ELF-1 (cell line): ENCODE results near the gene SPTAN1.

ENCODE experiments used
- DNase-seq: peaks from one replicate; pipeline ENCODE4 v3.0.0-alpha.2; 2016; ENCODE audit warnings: low read depth, low spot score

The SPTAN1 gene

DNA sequence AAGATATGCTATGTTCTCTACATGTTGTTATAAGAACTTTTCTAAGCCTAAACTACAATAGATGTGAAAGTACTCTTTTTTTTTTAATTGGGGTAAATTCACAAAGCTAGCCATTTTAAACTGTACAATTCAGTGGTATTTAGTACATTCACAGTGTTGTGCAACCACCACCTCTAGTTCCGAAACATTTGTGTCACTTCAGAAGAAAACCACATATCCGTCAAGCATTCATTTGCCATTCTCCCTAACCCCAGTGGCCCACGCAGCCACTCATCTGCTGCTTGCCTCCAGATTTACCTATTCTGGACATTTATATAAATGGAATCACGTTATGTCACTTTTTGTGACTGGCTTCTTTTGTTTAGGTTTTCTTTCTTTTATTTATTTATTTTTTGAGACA lies 43.1 kb downstream of the SPTAN1 start:
- no peak for DNase-seq

DNA sequence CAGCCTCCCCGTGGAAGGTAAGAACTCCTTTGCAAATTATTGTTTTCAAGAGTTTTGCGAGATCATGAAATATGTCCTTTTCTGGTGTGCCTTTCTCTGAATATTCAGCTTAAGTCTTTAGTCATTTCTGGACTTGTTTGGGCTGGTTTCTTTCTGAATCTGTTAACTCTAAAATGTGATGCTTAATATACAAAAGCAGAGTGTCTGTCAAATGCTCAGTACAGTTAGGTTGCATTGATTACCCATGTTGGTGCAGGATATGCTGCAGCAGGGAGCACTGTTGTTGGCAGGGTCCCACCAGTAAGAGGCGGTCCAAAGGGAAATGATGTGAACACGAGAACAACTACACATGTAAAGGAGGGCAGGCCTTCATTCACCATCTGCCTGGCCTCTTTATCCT lies 47.7 kb downstream of the SPTAN1 start:
- DNase-seq: no peak

DNA sequence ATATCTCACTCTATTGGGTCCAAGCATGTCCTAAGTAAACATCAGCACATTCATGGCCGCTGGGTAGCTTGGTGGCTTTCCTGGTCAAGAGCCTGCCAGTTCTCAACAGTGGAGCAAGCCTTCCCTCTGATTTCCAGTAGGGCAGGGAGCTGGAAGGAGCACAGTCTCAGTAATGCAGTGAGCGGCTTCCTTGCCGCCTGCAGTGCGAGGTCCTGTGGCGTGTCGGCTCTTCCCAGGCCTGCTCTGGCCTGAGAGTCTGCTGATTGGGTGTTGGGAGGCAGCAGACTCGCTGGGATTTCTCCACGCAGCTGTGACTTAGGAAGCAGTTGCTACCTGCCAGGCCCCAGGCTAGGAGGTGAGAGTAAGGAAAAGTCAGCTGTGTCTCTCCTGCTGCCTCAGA lies 51.3 kb downstream of the SPTAN1 start:
- DNase-seq: no peak

DNA sequence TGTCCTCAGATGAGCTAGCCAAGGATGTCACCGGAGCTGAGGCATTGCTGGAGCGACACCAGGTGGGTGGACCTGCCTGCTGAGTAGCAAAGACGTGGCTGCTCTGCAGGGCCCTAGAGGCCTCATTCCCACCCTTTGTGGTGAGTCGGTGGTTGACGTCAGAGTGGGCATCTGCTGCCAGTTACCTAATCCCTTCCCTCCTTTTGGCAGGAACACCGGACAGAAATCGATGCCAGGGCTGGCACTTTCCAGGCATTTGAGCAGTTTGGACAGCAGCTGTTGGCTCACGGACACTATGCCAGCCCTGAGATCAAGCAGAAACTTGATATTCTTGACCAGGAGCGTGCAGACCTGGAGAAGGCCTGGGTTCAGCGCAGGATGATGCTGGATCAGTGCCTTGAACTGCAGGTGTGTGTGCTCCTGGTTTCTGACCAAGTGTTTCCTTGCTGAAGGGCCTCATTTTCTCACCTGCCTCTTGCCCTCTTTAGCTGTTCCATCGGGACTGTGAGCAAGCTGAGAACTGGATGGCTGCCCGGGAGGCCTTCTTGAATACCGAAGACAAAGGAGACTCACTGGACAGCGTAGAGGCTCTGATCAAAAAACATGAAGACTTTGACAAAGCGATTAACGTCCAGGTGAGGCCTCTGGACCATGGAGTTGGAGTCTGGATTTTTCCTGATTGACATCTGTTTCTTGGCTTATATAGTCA lies 55.4 kb downstream of the SPTAN1 start:
- no peak for DNase-seq

DNA sequence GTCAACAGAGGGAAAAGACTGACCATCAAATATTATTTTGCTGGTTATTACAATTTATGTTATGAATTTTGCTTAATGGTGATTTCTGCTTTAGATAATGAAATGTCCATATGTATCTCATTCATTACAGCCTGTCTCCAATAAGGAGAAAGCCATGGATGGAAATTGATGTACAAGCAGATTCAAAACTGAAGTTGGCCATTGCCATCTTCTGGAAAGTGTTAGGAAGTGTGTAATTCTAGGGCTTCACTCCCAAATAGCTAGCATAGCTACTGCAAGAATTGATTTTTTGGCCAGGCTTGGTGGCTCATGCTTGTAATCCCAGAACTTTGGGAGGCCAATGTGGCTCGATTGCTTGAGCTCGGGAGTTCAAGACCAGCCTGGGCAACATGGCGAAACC lies 58.5 kb downstream of the SPTAN1 start:
- DNase-seq: no peak

DNA sequence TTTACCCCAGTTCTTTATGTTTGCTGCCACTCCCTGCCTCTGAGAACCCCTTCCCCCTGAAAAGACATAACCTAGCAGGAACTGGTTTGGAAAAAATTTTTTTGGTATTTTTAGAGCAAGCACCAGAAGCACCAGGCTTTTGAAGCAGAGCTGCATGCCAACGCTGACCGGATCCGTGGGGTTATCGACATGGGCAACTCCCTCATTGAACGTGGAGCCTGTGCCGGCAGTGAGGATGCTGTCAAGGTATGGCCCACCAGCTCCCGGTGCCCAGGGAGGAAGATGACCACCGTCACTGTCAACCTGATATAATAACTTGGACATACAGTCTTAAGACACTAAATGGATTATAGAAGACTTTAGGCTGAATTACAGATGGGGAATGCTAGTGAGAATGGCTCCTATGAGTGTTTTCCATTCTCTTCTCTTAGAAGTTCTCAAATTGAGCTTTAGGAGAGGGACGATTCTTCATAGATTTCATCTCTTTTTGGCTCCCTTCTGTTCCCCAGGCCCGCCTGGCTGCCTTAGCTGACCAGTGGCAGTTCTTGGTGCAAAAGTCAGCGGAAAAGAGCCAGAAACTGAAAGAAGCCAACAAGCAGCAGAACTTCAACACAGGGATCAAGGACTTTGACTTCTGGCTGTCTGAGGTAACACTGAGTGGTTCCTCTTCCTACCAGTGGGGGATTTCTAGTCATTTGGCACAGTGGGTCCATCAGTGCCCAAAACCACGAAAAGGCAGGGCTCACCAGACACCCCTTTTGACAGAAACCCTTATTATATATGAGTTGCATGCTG lies 59.4 kb downstream of the SPTAN1 start:
- DNase-seq: no peak

DNA sequence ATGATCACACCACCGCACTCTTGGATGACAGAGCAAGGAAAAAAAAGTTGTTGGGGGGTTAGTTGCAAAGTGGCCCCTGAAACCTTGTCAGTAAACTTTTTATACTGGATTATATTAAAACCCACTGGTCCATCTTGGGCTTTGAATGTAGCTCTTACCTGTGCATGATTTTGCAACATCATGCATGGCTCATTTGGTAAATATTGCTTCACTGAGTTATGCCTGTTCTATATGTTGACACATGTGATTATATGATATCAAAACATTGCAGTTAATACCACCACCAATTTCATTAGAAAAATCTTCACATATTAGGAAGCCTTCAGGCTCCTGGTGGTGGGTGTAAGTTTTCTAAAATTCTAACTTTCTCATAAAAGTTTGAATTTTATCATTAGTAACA lies 62.3 kb downstream of the SPTAN1 start:
- no peak for DNase-seq

DNA sequence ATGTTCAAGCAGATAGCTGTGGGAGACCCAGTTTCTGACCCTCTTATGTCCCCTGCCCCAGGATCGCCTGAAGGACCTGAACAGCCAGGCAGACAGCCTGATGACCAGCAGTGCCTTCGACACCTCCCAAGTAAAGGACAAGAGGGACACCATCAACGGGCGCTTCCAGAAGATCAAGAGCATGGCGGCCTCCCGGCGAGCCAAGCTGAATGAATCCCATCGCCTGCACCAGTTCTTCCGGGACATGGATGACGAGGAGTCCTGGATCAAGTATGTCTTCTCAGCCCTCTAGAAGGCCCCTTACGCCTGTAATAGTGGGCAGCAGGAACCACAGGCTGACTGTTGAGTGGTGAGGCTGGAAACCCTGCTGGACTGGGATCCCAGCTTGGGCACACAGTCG lies 63.2 kb downstream of the SPTAN1 start:
- no peak for DNase-seq

DNA sequence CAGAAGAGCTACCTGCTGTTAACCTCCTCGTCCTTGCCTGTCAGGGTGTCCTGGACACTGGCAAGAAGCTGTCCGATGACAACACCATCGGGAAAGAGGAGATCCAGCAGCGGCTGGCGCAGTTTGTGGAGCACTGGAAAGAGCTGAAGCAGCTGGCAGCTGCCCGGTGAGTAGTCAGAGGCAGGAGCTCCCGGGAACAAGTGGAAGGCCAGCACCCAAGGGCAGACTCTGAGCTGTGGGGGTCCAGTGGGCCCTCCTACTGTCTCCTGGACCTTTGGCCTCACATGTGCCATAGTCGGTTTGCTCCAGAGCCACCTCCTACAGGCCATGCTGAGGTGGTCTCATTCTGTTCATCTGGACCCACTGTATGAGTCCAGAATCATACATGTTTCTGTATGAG lies 65.6 kb downstream of the SPTAN1 start:
- DNase-seq: no peak

DNA sequence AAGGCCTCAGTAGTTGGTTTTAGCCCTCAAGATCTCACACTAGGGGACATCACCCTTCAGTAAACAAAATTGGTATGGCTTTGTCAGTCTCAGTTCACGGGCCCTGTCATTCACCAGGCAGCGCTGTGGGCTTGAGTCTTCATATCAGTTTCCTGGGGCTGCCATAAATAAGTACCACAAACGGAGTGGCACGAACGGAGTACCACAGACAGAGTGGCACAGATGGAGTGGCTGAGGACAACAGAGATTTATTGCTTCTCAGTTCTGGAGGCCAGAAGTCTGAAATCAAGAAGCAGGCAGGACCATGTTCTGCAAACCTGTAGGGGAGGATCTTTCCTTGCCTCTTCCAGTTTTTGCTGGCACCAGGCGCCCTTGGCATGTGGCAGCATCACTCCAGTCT lies 66.7 kb downstream of the SPTAN1 start:
- DNase-seq: no peak

DNA sequence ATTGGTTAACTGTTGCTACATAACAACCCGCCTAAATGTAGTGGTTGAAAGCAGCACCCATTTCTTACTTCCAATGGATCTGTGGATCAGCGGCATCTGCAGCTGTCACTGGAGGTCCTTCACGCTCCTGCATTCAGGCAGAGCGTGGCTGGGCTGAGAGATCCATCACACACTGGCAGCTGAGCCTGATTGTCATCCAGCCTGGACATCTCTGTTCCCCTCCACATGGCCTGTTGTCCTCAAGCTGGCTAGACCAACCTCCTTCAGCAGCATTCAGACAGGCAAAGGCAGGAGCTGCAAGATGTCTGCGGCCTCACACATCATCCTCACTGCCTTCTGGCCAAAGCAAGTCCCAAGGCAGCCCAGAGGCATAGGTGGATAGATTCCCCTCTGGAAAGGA lies 67.4 kb downstream of the SPTAN1 start:
- no peak for DNase-seq

DNA sequence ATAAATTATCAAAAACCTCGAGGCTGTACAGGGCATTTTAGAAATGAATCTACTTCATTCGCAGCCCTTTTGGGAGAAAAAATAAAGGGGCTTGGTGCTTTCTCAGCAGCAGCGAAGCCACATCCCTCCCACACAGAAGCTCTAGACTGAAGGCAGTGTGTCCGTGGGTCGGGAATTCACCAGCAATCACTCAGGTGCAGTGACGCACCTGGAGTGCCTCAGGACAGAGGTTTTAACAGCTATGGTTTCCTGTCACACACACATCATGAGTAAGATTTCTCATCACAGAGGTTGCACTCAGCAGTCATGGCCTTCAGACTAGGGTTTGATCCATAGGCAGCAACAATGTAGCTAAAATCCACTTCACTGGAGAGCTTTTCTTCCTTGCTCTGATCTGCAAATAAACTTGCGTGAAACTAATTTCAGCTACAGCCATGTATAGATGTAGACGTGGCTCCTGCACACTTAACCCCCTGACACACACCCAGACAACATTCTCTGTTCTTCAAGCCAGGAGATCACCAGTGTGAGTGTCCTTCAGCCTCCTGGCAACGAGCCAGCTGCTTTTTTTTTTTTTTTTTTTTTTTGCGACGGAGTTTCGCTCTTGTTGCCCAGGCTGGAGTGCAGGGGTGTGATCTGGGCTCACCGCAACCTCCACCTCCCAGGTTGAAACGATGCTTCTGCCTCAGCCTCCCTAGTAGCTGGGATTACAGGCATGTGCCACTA lies 69.5 kb downstream of the SPTAN1 start:
- no peak for DNase-seq

DNA sequence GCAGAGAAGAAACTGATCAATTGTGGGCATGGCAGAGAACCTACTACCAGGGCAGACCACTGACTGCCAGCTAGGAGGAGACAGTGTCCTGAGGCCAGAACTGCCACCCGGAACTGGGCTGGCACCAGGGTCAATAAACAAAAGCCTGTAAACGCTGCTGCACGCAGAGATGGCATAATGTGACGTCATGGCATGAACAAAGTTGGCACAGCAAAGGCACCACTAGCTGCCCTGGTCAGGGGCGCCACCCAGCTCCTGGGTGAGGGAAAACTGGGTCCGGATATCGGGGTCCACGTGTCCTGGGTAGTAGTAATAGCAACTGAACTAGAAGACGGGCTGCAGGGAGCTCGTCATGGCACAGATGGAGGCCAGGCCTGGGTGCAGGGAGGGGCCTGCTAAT lies 72.2 kb downstream of the SPTAN1 start:
- no peak for DNase-seq

DNA sequence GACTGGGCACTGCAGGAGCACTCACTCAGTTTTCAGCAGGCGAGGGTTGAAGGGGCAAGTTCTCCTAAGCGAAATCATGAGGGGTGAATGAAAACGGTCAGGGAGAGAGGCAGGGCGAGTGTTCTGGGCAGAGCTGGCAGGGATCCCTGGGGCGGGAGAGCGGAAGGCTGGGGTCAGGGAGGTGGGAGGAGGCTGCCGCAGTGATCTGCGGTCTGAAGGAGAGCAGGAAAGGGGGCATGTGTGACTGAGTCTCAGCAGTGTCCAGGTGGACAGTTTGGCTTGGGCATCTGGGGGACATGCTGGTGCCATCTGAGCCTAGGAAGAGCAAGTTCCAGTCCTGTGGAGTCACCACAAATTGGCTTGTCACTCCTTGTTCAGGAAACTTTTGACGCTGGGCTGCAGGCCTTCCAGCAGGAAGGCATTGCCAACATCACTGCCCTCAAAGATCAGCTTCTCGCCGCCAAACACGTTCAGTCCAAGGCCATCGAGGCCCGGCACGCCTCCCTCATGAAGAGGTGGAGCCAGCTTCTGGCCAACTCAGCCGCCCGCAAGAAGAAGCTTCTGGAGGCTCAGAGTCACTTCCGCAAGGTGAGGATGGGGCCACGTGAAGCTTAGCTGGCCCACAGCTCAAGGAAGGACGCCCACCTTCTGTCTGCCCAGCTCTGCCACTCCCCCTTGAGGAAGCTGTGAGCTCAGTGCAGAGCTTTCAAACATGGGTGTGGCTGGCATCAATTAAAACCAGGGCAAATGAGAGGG lies 73.2 kb downstream of the SPTAN1 start:
- DNase-seq: no peak

DNA sequence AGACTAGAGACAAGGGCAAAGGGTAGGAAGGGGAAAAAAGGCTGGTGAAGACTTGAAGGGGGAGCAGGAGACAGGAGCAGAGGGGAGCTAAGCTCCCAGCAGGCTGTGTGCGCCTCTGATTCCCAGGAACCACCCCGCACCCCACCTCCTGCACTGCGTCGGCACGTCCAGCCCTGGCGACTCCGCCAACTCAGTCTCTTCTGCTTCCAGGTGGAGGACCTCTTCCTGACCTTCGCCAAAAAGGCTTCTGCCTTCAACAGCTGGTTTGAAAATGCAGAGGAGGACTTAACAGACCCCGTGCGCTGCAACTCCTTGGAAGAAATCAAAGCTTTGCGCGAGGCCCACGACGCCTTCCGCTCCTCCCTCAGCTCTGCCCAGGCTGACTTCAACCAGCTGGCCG lies 73.8 kb downstream of the SPTAN1 start:
- no peak for DNase-seq

DNA sequence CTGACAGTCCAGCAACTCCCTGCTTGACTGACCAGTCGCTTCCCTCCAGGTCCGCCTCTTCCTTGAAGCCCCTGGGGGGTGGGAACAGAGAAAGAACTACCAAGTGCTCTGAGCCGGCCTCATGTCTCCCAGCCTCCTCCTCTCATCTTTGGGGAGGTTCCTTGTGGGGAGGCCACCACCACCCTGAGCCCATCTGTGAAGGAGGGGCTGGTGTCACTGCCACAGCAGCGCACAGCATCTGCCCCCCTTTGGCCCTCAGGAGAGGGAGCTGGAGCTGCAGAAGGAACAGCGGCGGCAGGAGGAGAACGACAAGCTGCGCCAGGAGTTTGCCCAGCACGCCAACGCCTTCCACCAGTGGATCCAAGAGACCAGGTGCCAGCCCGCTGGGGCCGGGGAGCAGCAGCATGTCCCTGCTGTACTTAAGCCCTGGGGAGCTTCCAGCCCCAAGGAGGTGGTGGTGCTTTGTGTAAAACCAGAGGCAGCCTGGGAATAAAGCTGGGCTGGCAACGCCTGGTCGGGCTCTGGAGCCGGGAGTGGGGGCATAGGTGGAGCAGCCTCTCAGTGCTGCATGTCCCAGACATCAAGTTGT lies 74.8 kb downstream of the SPTAN1 start:
- no peak for DNase-seq

DNA sequence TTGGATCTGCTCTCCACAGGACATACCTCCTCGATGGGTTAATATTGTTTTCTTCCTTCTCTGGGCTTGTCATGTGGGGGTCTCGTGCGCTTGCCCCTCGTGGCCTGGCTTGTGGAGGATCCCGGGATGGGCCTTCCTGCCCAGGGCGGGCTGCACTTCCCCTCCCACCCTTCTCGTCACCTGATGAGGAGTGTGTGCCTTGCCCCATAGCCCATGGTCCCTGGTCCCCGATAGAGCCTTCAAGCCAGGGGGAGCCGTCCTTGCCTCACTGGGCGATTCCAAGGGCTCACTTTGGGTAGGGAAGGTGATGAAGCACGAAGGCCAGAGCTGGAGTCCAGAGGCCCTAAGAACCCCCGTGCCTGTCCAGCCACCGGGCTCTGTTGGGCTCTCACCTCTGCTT lies 75.5 kb downstream of the SPTAN1 start:
- DNase-seq: no peak

DNA sequence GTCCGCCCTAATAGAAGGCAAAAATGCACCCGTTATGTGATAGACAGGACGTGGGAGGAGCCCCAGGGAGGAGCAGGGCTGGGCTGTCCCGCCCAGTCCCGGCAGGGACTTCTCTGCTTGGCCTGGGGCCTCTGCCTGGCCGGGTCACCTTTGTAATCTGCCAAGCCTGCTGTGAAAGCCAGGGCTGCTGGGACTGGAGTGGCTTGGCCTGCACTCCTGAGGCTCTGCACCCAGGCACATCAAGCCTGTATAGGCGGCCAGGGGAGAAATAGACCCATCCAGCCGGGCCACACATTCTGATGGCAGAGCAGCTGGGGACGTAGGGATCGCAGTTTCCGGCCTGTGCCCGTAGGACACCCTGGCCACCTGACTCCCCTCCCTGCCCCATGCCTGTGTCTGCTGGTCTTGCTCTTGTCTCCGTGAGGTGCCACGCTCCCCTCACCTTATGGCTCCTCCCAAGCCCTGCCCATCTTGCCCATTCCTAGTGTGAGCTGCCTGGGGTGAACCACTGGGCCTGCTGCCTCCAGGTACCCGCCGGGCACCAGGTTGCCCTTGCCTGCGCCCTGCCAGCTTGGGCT lies 76.2 kb downstream of the SPTAN1 start:
- peak; percentile 86 for DNase-seq

DNA sequence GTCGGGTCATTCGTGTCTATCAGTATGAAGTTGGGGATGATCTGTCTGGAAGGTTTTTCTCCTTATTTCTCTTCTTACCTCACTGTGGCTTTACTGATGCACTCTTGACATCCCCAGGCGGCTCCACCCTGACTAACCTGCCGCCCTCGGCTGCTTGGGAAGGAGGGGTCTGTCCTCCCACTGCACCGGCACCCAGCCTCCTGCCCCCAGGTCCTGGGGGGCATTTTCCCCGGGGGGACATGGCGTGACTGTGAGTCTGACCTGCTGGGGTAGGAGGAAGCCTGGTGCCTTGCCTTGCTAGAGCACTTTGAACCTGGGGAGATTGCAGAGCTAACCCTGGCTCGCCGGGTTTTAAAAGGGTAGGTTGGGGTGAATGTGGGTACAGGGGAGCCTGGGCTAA lies 76.7 kb downstream of the SPTAN1 start:
- no peak for DNase-seq

DNA sequence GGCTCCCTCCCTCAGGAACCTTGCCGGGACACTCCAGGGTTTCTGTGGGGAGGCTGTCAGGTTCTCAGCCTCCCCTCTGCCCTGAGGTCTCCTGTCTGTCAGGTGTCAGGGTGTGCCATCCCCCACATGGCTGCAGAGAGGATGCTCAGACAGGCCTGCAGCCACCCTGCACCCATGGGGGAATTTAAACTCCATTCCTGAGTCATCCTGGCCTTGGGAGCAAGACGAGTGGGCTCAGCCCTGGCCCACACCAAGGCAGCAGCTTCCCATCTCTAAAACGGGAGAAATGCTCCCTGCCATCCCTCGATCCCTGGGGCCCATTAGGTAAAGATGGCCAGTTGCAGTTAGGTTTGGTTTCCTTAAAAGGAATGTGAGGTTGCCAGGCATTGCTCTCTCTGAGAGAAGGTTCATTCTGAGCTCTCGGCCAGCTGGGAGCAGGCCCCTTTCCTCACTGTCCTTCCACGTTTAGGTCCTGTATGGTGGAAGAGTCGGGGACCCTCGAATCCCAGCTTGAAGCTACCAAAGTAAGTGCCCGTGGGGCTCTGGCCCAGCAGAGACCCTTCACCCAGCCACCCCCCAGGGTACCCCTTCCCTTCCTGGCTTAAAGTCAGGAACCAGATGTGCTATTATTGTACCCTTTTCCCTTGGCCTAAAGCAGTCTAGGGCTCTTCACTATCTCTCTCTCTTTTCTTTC lies 77.6 kb downstream of the SPTAN1 start:
- DNase-seq: no peak

DNA sequence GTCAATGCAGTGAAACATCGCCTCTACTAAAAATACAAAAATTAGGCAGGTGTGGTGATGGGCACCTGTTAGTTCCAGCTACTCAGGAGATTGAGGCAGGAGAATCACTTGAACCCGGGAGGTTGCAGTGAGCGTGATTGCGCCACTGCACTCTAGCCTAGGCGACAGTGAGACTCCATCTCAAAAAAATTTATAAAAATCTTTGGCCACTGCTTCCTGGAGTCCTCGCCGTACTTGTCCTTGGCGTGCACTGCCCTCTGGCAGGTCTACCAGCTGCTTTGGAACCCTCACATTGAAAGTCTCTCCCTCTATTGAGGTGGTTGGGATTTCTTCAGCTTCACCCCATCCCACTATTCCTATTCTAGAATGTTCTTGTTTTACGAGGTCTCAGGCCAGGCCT lies 79.2 kb downstream of the SPTAN1 start:
- DNase-seq: no peak
